Measurements from ENCODE around the gene ATG4B.

GRCh38 chr2:241675885-241676284 lies 38.4 kb downstream of the ATG4B start:
- TF ChIP-seq SMAD4 (CRISPR knock-in tag; IDR thresholded peaks at IDR 0.05) (no peak), SP1 (CRISPR knock-in tag; conservative IDR thresholded peaks at IDR 0.05) (no peak), FOXJ3 (CRISPR knock-in tag; IDR thresholded peaks at IDR 0.05; ENCODE audit: borderline replicate concordance) (no peak), CTCF (IDR thresholded peaks at IDR 0.05) (no peak), ATF2 (CRISPR knock-in tag; IDR thresholded peaks at IDR 0.05; ENCODE audit: borderline replicate concordance, low read depth) (no peak), NR2C2 (CRISPR knock-in tag; IDR thresholded peaks at IDR 0.05) (no peak), ZNF263 (CRISPR knock-in tag; IDR thresholded peaks at IDR 0.05; ENCODE audit: low read depth) (no peak), ZSCAN18 (CRISPR knock-in tag; IDR thresholded peaks at IDR 0.05) (no peak), CREB1 (CRISPR knock-in tag; IDR thresholded peaks at IDR 0.05) (no peak), PRRX2 (CRISPR knock-in tag; IDR thresholded peaks at IDR 0.05) (no peak)
